B cell (primary cell): ENCODE data around the gene PCP4. TPM values are rescaled to one million over a fixed set of nuclear protein-coding genes. Genes with fewer than 3 reads are reported as not detected.

Experiments used
- ATAC-seq: fragments of 200-7000 bp; cut with Tn5 transposase; one replicate; pipeline ENCODE4 v1.10.0; 2021; ENCODE audit warnings: low read depth, mild to moderate bottlenecking, moderate number of reproducible peaks, moderate library complexity
- CTCF ChIA-PET: fragments of 350-600 bp; sonication (Branson Sonifier 250); formaldehyde crosslinking; loops from one replicate; lab custom pipeline; 2021; ENCODE audit warnings: antibody characterized with exemption, inconsistent platforms; lab: Charles Lee
- POLR2A ChIA-PET: fragments of 350-600 bp; sonication (Branson Sonifier 250); formaldehyde crosslinking; loops from one replicate; lab custom pipeline; 2021; ENCODE audit warnings: antibody characterized with exemption; lab: Charles Lee
- DNase-seq: peaks from one replicate; pipeline ENCODE4 v3.0.0; 2013
- H2AFZ ChIP-seq: 2 replicates; pipeline ENCODE4 v1.6.1; 2012; ENCODE audit warnings: mild to moderate bottlenecking, low read depth, low read length; ENCODE audit not compliant: insufficient read depth, poor library complexity, severe bottlenecking
- H3K27ac ChIP-seq, 2 donors: 1 replicate in 1 of 2; 2 replicates in 1 of 2; pipeline ENCODE4 v1.5.1; 2012 to 2013; ENCODE audit warnings: low read length in 2 of 2, mild to moderate bottlenecking in 2 of 2, moderate library complexity in 1 of 2
- H3K27me3 ChIP-seq, 4 experiments: fragments of 200-600 bp in 1 of 4; sonication (generic) in 1 of 4; replicated peaks in 1 of 4; 1 replicate in 2 of 4; 2 replicates in 2 of 4; pipeline versions ENCODE4 v1.6.1 to v1.7.0; 2013 to 2016; ENCODE audit warnings: low read length in 3 of 4, mild to moderate bottlenecking in 2 of 4, mixed read lengths in 1 of 4, moderate library complexity in 1 of 4; ENCODE audit not compliant: insufficient read depth in 4 of 4, control insufficient read depth in 3 of 4; ENCODE audit errors: control extremely low read depth in 1 of 4
- H3K36me3 ChIP-seq, 2 experiments: replicated peaks in 1 of 2; 1 replicate in 1 of 2; 2 replicates in 1 of 2; pipeline versions ENCODE4 v1.6.1 to v1.7.1; 2013; ENCODE audit warnings: low read length in 1 of 2; ENCODE audit not compliant: insufficient read depth in 2 of 2, control insufficient read depth in 1 of 2; ENCODE audit errors: control extremely low read depth in 1 of 2, extremely low read depth in 1 of 2
- H3K4me1 ChIP-seq, 2 donors: fragments of 200-600 bp in 1 of 2; sonication (generic) in 1 of 2; 1 replicate in 1 of 2; 2 replicates in 1 of 2; pipeline versions ENCODE4 v1.5.1 to v1.6.1; 2013 to 2017; ENCODE audit warnings: low read length in 2 of 2; ENCODE audit not compliant: control insufficient read depth in 2 of 2, insufficient read depth in 2 of 2
- H3K4me2 ChIP-seq: replicated peaks from 2 replicates; pipeline ENCODE3; 2012; ENCODE audit warnings: mild to moderate bottlenecking, low read depth, low read length; ENCODE audit not compliant: poor library complexity, severe bottlenecking
- H3K4me3 ChIP-seq, 5 experiments: fragments of 200-600 bp in 1 of 5; sonication (generic) in 1 of 5; 1 replicate in 3 of 5; 2 replicates in 2 of 5; pipeline versions ENCODE4 v1.5.1 to v1.7.0; 2011 to 2016; ENCODE audit warnings: low read length in 4 of 5, mild to moderate bottlenecking in 4 of 5, low read depth in 2 of 5, control low read depth in 1 of 5, moderate library complexity in 1 of 5; ENCODE audit not compliant: insufficient read depth in 1 of 5; ENCODE audit errors: control extremely low read depth in 1 of 5, extremely low read depth in 1 of 5
- H3K79me2 ChIP-seq: fragments of 200-600 bp; sonication (generic); one replicate; pipeline ENCODE4 v1.6.0; 2016; ENCODE audit warnings: low read length; ENCODE audit not compliant: control insufficient read depth, insufficient read depth
- H3K9ac ChIP-seq: fragments of 200-600 bp; sonication (generic); 2 replicates; pipeline ENCODE4 v1.6.1; 2017; ENCODE audit warnings: mild to moderate bottlenecking, low read length, moderate library complexity
- H3K9me3 ChIP-seq, 3 donors: one replicate each; pipeline versions ENCODE4 v1.6.1 to v1.7.1; 2013; ENCODE audit warnings: low read length in 2 of 3; ENCODE audit not compliant: control insufficient read depth in 2 of 3, insufficient read depth in 1 of 3; ENCODE audit errors: control extremely low read depth in 1 of 3
- H4K20me1 ChIP-seq: 2 replicates; pipeline ENCODE4 v1.6.0; 2012; ENCODE audit warnings: mild to moderate bottlenecking, low read length; ENCODE audit not compliant: insufficient read depth, control insufficient read depth, poor library complexity, severe bottlenecking
- H3K27ac Mint-ChIP-seq: one replicate; pipeline ENCODE4 v1.8.0; 2021; ENCODE audit warnings: mixed read lengths
- H3K27me3 Mint-ChIP-seq: one replicate; pipeline ENCODE4 v1.8.0; 2021; ENCODE audit warnings: mixed read lengths
- H3K4me1 Mint-ChIP-seq: one replicate; pipeline ENCODE4 v1.8.0; 2021; ENCODE audit warnings: mixed read lengths
- H3K4me3 Mint-ChIP-seq: one replicate; pipeline ENCODE4 v1.8.0; 2021; ENCODE audit warnings: mixed read lengths
- H3K9me3 Mint-ChIP-seq: one replicate; pipeline ENCODE4 v1.8.0; 2022; ENCODE audit warnings: mixed read lengths; ENCODE audit not compliant: insufficient read depth
- CTCF ChIP-seq: fragments of 200-600 bp; IDR thresholded peaks from one replicate; pipeline ENCODE4 v1.8.0; 2022; ENCODE audit warnings: antibody characterized with exemption, mild to moderate bottlenecking
- EZH2 ChIP-seq: IDR thresholded peaks from 2 replicates; pipeline ENCODE4 v1.6.1; 2012; ENCODE audit warnings: borderline replicate concordance, low read depth, mild to moderate bottlenecking, moderate library complexity, low read length; ENCODE audit not compliant: insufficient read depth, poor library complexity, severe bottlenecking
- WGBS: methylation state at CpG from one replicate; pipeline ENCODE4 v1.1.5; 2013; ENCODE audit warnings: missing lambda C conversion rate; ENCODE audit not compliant: insufficient coverage; 5-methylcytosine and 5-hydroxymethylcytosine counted together
- intact Hi-C: fragments of 100-400 bp; cut with micrococcal nuclease; formaldehyde crosslinking; loops from one replicate; pipeline ENCODE4 v1.10.0; 2022
- polyA plus RNA-seq: library from polyadenylated mRNA; depleted of rRNA; stranded (reverse); fragments of >200 nt; gene quantifications from 2 replicates; pipeline ENCODE4 v1.2.3, GENCODE V29; 2012
- total RNA-seq, 2 donors: library from RNA; stranded (reverse); fragments of 120-200 nt in 1 of 2; gene quantifications; 1 replicate in 1 of 2; 2 replicates in 1 of 2; pipeline versions ENCODE4 v1.2.3 to v1.2.4, GENCODE V29; 2013 to 2022

PCP4 gene
- total and polyA plus RNA-seq, 2 donors (not counting 1 experiment from before 2014, with no cell fraction given), result not detected

GRCh38 chr21:39924577-39925308, 57.5 kb downstream of the PCP4 start:
- H3K27me3 ChIP-seq, result no peaks in the 10 kb centered on the region
- H3K36me3 ChIP-seq, result no peaks in the 10 kb centered on the region
- H3K4me3 Mint-ChIP-seq, result no peak overlapping the region
- no peaks in the 10 kb centered on the region for H3K79me2 ChIP-seq
- WGBS, result 84% methylated on average over 8 of the region's 8 CpGs
- ATAC-seq, result no peak
- H3K4me2 ChIP-seq, result no peak overlapping the region
- no peak overlapping the region for H2AFZ ChIP-seq
- no peak overlapping the region for H3K27ac ChIP-seq
- H3K9ac ChIP-seq, result no peak overlapping the region
- no peaks in the 10 kb centered on the region for H3K4me1 ChIP-seq
- ChIA-PET CTCF (no interaction called here), POLR2A (no interaction called here)
- no peaks in the 10 kb centered on the region for H4K20me1 ChIP-seq
- TF ChIP-seq CTCF (no peak), EZH2 (no peak)
- no peaks in the 10 kb centered on the region for H3K27me3 Mint-ChIP-seq
- intact Hi-C loops, result no loop called here
- no peaks in the 10 kb centered on the region for H3K9me3 Mint-ChIP-seq
- H3K27ac Mint-ChIP-seq, result no peak overlapping the region
- H3K4me3 ChIP-seq, result no peak overlapping the region
- H3K9me3 ChIP-seq, result peaks cover 0 to 30% (median 0%) of the 10 kb centered on the region in 3 donors
- no peak for DNase-seq
- no peaks in the 10 kb centered on the region for H3K4me1 Mint-ChIP-seq

- no peak for TF ChIP-seq CTCF
- no peak for TF ChIP-seq EZH2
- ChIA-PET POLR2A (no interaction called here), CTCF (no interaction called here)
- no peak overlapping the region for H3K4me3 ChIP-seq
- H3K27me3 ChIP-seq, result no peaks in the 10 kb centered on the region
- no peak overlapping the region for H3K9ac ChIP-seq
- intact Hi-C loops, result no loop called here
- DNase-seq, result no peak
- no peaks in the 10 kb centered on the region for H3K4me1 ChIP-seq
- H4K20me1 ChIP-seq, result no peaks in the 10 kb centered on the region
- 70% methylated on average over 1 of the region's 2 CpGs for WGBS
- Mint-ChIP-seq H3K9me3 (no peaks in the 10 kb centered on the region), H3K4me1 (no peaks in the 10 kb centered on the region), H3K27me3 (no peaks in the 10 kb centered on the region), H3K4me3 (no peak overlapping the region), H3K27ac (no peak overlapping the region)
- no peak overlapping the region for H3K4me2 ChIP-seq
- ATAC-seq, result no peak
- H2AFZ ChIP-seq, result no peak overlapping the region
- peaks cover 0 to 25% (median 0%) of the 10 kb centered on the region in 3 donors for H3K9me3 ChIP-seq
- H3K27ac ChIP-seq, result no peak overlapping the region
- H3K79me2 ChIP-seq, result no peaks in the 10 kb centered on the region
- H3K36me3 ChIP-seq, result no peaks in the 10 kb centered on the region
Observed at GRCh38 chr21:39927304-39927886, 60.2 kb downstream of the PCP4 start.
